Thoracic aorta endothelial cell (primary cell): ENCODE results near the gene PTPRB. TPM values are rescaled to one million over a fixed set of nuclear protein-coding genes. Genes with fewer than 3 reads are reported as not detected.

Source experiments
- total RNA-seq: library from RNA; depleted of rRNA; stranded (reverse); fragments of >200 nt; gene quantifications from 2 replicates; pipeline ENCODE4 v1.2.3, GENCODE V29; 2012

The PTPRB gene
- total RNA-seq = 145 and 173 TPM in 2 replicates

DNA sequence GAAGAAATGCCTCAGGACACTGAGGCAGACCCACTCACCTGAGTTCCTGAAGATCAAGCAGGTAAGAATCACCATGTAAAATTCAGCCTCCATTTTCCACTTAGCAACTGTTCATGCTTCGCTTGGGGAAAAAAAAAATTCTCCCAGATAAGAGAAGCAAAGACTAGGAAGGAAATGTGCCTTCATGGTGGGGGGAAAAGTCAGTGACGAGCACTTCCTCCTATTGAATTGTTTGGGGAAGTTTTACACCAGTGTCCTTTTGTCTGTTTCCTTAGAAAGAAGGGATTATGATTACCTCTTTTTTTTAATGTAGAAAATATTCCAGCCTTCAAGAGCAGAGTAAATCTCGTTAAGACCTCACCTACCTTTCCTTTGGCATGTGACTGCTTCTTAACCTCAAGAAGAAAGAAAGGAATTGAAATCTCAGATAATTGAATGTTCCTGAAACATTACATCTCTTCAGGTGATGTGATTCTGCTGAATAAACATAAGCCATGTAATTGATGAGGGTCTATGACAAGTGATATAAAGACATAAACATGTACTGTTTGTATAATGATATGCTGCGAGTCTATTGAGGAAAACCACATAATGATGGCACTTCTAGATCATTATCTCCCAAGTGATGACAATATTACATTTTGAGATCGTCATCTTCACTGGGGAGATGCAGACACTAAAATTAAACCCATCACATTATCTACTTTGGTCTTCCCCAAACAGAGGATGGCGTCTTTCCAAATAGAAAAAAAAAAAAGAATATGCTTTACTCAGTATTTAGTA, at the start of gene PTPRB:
Gene PTPRB, minus strand, starts transcription at position 127 of the 783 bp plus-strand sequence. Its CDS starts 34 bp downstream, at position 93.

